Measurements from ENCODE around the gene TMSB4X. TPM values are rescaled to one million over a fixed set of nuclear protein-coding genes. Genes with fewer than 3 reads are reported as not detected.

TMSB4X gene
- total and polyA plus RNA-seq, 2 of the 4 experiments (the other 2 are of a cell fraction), result 4,648 to 11,116 TPM

GRCh38 chrX:12979026-12979607 is 4.2 kb downstream of the TMSB4X start:
- peak overlapping the region; percentile 35; the same call in 1 of the 2 replicates for H3K4me2 ChIP-seq (ENCODE audit: low read depth, low read length)
- H4K8ac ChIP-seq (ENCODE audit: low read depth in 2 of 2, low read length in 2 of 2), result peak overlapping the region; percentile 9 to 75; a peak in 3 of 4 replicates
- no peak for ATAC-seq (ENCODE audit: low read depth)
- no peaks in the 10 kb centered on the region for H3K9me3 ChIP-seq (ENCODE audit: control insufficient read depth, insufficient read depth, low read length)
- H3K23ac ChIP-seq (ENCODE audit: low read depth, low read length), result peak overlapping the region; percentile 59; the same call in 1 of the 2 replicates
- no peak for TF ChIP-seq RFX5 (IDR thresholded peaks at IDR 0.05; ENCODE audit: low read depth, low read length)
- no peak for TF ChIP-seq MXI1 (IDR thresholded peaks at IDR 0.05; ENCODE audit: borderline replicate concordance, low read depth, low read length)
- no peak for TF ChIP-seq RAD21 (IDR thresholded peaks at IDR 0.05; ENCODE audit: low read length)
- no peak overlapping the region for H3K56ac ChIP-seq (ENCODE audit: extremely low read depth, insufficient read depth, low read length)
- CTCF ChIA-PET, result interaction anchor here (1.3 to 1.6 kb wide), 3 partner anchors 18 to 509 kb away, joined by 3 to 6 read pairs (median 4); no protein-coding TSS in a partner anchor
- no peak overlapping the region for H3K4me3 ChIP-seq (ENCODE audit: insufficient read depth, low read depth, low read length)
- H2AFZ ChIP-seq (replicated peaks; ENCODE audit: low read length, poor library complexity), result no peak overlapping the region
- H3K4ac ChIP-seq (ENCODE audit: low read depth, low read length), result peak overlapping the region; percentile 54; the same call in 1 of the 2 replicates
- H2BK5ac ChIP-seq (ENCODE audit: low read depth, low read length, poor library complexity, severe bottlenecking), result peak overlapping the region; percentile 68
- H4K5ac ChIP-seq (ENCODE audit: low read depth, low read length), result peak overlapping the region; percentile 38; the same call in 1 of the 2 replicates
- H2BK20ac ChIP-seq (ENCODE audit: low read depth, low read length), result 0 out of 2 replicates have a peak overlapping the region, but pooled peaks have one; percentile 17
- no peak overlapping the region for H3K9ac ChIP-seq (ENCODE audit: low read depth, low read length)
- H3K14ac ChIP-seq (replicated peaks; ENCODE audit: low read depth, low read length), result no peak overlapping the region; the same call in 1 of the 2 replicates
- WGBS, 2 experiments (ENCODE audit: extremely low coverage in 2 of 2, insufficient read length in 1 of 2), result no CpG with 5 or more reads among the region's 4 CpGs
- peak overlapping the region; percentile 66; the same call in 1 of the 2 replicates for H3K18ac ChIP-seq (ENCODE audit: low read depth, low read length)
- peak overlapping the region; percentile 67 for H2BK120ac ChIP-seq (ENCODE audit: low read depth, low read length)
- peaks cover 10% of the 10 kb centered on the region for H3K36me3 ChIP-seq (ENCODE audit: control insufficient read depth, insufficient read depth, low read length)
- H2BK15ac ChIP-seq (ENCODE audit: low read depth, low read length), result 0 out of 3 replicates have a peak overlapping the region, but pooled peaks have one; percentile 62
- in situ Hi-C loops (cut with MboI; ENCODE audit: low sequenced_read_pairs) (no loop called here), dilution Hi-C loops (cut with HindIII; ENCODE audit: low sequenced_read_pairs, unreplicated experiment) (no loop called here), intact Hi-C loops (cut with micrococcal nuclease) (loop anchor here (2.0 to 10.0 kb wide), 5 partner anchors 96 to 398 kb away; no protein-coding TSS in a partner anchor)
- no peak for DNase-seq
- no peak overlapping the region for H2AK9ac ChIP-seq (replicated peaks; ENCODE audit: low read depth, low read length, poor library complexity)
- no peaks in the 10 kb centered on the region for H3K9me1 ChIP-seq (ENCODE audit: insufficient read depth, low read length)
- no TSS peak for BruUV-seq (replicated peaks)
- POLR2A ChIA-PET (ENCODE audit: unreplicated experiment), result interaction anchor here (0.5 to 1.5 kb wide), 8 partner anchors 33 to 509 kb away, joined by 3 to 9 read pairs (median 4); no protein-coding TSS in a partner anchor
- peak overlapping the region; percentile 74; the same call in 1 of the 2 replicates for H3K27ac ChIP-seq (ENCODE audit: insufficient read depth, low read length)
- no peaks in the 10 kb centered on the region for H3K27me3 ChIP-seq (ENCODE audit: control insufficient read depth, insufficient read depth, low read length)
- H2AK5ac ChIP-seq (ENCODE audit: low read depth, low read length), result 0 out of 2 replicates have a peak overlapping the region, but pooled peaks have one; percentile 44
- H4K91ac ChIP-seq (ENCODE audit: insufficient read depth, low read depth, low read length), result peak overlapping the region; percentile 72; the same call in 1 of the 2 replicates
- peaks cover 0 to 6% of the 10 kb centered on the region in 2 experiments; a peak in 1 of 4 replicates for H3K79me1 ChIP-seq (ENCODE audit: low read depth in 1 of 2, low read length in 2 of 2)
- H3K4me1 ChIP-seq (ENCODE audit: control insufficient read depth, insufficient read depth, low read length), result no peaks in the 10 kb centered on the region; the same call in 1 of the 2 replicates
- H4K20me1 ChIP-seq (ENCODE audit: insufficient read depth, low read length), result peaks cover 12% of the 10 kb centered on the region; the same call in 1 of the 2 replicates
